ENCODE measurements around the gene DAZL.
A peak's percentile ranks its signal among the peaks of the same experiment; 100 is the strongest.

DAZL gene

DNA sequence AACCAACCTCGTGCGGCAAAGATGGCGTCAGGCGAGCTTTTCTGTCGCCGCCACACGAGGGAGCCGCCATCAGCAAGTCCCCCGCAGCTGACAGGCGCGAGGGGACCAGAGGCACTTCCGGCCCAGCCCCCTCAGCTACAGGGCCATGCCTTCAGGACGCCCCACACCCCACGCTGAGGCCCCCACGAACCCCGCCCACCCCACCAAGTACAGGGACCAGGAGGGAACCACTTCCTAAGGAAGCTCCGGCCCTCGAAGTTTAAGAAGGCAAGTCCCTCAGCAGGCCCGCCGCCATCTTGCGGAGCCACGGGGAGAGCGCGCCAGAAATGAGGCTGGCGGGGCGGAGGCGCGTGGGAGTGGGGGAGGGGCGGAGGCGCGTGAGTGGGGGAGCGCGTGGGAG, 790 bp downstream of the DAZL start:
- H3K27ac Mint-ChIP-seq: no peak overlapping the region

DNA sequence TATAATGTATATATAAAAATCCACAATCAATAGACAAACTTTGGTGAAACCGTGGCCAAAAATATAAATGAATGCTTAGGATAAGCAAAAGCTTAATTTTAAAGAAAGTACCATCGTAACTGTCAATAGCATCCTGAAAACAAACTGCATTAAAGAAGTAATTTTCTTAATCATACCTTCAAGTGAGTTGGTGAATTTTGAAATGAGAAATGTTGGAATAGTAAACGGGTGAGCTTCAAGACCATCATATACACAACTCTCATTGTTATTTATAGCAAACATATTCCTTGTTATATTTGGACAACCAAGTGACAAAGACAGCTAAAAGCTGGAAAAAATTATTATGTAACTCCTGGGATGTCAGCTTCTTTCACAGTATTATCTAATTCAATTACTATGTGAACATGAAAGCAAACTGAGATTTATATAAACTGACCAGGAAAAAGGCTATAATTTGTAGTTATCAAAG, 3.7 kb downstream of the DAZL start:
- H3K4me3 Mint-ChIP-seq: no peak overlapping the region
- no peaks in the 10 kb centered on the region for H3K36me3 Mint-ChIP-seq (ENCODE audit: low read depth)
- DNase-seq: no peak
- TF ChIP-seq, protein P1, sequence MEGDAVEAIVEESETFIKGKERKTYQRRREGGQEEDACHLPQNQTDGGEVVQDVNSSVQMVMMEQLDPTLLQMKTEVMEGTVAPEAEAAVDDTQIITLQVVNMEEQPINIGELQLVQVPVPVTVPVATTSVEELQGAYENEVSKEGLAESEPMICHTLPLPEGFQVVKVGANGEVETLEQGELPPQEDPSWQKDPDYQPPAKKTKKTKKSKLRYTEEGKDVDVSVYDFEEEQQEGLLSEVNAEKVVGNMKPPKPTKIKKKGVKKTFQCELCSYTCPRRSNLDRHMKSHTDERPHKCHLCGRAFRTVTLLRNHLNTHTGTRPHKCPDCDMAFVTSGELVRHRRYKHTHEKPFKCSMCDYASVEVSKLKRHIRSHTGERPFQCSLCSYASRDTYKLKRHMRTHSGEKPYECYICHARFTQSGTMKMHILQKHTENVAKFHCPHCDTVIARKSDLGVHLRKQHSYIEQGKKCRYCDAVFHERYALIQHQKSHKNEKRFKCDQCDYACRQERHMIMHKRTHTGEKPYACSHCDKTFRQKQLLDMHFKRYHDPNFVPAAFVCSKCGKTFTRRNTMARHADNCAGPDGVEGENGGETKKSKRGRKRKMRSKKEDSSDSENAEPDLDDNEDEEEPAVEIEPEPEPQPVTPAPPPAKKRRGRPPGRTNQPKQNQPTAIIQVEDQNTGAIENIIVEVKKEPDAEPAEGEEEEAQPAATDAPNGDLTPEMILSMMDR (IDR thresholded peaks at IDR 0.05): no peak
- peaks cover 9% of the 10 kb centered on the region for H3K9me3 Mint-ChIP-seq
- H3K27me3 Mint-ChIP-seq (ENCODE audit: low read depth, poor library complexity): peaks cover 5% of the 10 kb centered on the region
- H3K4me1 Mint-ChIP-seq: no peaks in the 10 kb centered on the region
- no peak overlapping the region for H3K27ac Mint-ChIP-seq

More for the DNA sequence above, 790 bp downstream of the DAZL start:
- Mint-ChIP-seq H3K9me3 (peaks cover 9% of the 10 kb centered on the region), H3K36me3 (ENCODE audit: low read depth) (no peaks in the 10 kb centered on the region), H3K4me1 (peaks cover 5% of the 10 kb centered on the region), H3K4me3 (no peak overlapping the region), H3K27me3 (ENCODE audit: low read depth, poor library complexity) (no peaks in the 10 kb centered on the region)
- no peak for DNase-seq
- TF ChIP-seq, protein P1 (IDR thresholded peaks at IDR 0.05): no peak

DNA sequence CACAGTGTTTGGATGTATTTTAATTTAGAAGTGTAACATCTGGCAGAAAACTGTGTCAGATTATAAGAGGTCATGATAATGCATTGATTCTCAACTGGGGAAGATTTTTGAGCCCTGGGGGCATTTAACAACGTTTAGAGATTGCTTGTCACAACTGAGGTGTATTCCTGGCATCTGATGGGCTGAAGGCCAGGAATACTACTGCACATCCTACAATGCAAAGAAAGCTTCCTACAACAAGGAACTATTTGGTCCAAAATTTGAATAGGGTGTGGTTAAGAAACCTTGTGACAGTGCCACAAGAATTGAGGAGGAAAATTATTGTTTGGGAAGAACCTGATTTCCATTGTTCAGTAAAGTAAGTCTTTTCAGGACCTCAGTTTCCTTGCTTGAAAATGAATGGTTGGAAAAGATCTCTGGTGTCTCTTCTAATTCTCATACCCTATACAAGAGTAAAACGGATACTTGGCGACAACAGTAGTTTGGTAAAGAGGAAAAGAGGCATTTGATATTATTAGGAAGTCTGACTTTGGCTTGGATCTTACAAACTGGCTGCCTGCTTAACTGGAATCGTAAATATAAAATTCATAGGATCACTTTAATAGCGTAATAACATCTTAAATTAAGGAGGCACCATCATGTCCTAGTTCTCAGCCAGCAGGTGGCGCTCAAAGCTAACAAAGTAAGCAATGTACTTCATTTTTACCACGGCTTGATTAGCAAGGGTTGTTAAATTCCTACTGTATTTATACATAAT, 4.3 kb downstream of the DAZL start:
- Mint-ChIP-seq H3K4me1 (no peaks in the 10 kb centered on the region), H3K27ac (no peak overlapping the region), H3K4me3 (no peak overlapping the region), H3K9me3 (peaks cover 9% of the 10 kb centered on the region), H3K27me3 (ENCODE audit: low read depth, poor library complexity) (peaks cover 5% of the 10 kb centered on the region), H3K36me3 (ENCODE audit: low read depth) (no peaks in the 10 kb centered on the region)
- TF ChIP-seq, protein P1 (IDR thresholded peaks at IDR 0.05): peak; percentile 88
- peak; percentile 83 for DNase-seq

DNA sequence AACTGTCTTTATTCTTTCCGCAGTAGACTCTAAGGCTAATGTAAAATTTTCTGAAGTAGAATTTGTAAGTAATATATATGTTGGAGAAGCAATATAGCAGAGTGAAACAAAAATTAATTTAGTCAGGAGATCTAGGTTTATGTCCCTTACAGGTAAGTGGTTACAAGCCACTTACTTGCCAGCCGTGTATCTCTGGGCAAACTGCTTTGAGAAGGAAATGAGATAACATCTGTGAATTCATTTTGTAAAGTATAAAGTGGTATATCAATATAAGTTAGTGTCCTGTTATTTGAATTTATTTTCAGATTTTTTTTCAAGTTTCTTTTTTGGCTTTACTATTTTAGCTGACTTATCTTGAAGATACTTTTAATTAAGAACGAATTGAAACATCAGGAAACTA, 5.5 kb downstream of the DAZL start:
- Mint-ChIP-seq H3K4me1 (no peaks in the 10 kb centered on the region), H3K36me3 (ENCODE audit: low read depth) (no peaks in the 10 kb centered on the region), H3K4me3 (no peak overlapping the region), H3K27me3 (ENCODE audit: low read depth, poor library complexity) (peaks cover 5% of the 10 kb centered on the region), H3K9me3 (peaks cover 3% of the 10 kb centered on the region), H3K27ac (no peak overlapping the region)
- DNase-seq: no peak
- TF ChIP-seq, protein P1 (IDR thresholded peaks at IDR 0.05): no peak

DNA sequence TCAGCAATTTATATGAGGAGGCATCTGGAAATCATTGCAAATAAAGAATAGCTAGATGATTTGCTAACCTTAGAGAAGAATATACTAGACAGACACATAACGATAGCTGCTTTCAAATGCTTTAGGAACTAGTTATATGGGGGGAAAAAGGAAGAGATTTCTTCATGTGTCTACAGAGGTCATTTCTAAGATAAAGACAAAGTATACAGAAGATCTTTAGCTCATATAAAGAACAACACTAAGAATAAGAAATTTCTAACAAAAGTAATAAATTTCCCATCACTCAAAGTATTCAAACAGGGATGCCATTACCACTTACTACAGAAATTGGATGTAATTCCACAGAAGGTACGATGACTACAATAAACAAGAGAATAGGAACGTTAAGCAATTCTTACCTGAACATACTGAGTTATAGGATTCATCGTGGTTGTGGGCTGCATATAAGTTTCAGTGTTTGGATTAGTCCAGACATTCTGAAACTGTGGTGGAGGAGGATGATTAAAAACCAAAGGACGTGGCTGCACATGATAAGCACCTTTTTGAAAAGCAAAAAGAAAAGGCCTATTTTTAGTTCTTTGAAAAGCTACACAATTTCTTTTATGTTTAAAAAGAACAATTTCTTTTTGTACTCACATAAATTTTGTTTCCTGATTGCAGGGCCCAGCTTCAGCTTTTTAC, 8.7 kb downstream of the DAZL start:
- TF ChIP-seq, protein P1 (IDR thresholded peaks at IDR 0.05): no peak
- DNase-seq: no peak
- H3K9me3 Mint-ChIP-seq: no peaks in the 10 kb centered on the region

More for the DNA sequence above, 8.7 kb downstream of the DAZL start:
- Mint-ChIP-seq H3K4me3 (no peak overlapping the region), H3K36me3 (ENCODE audit: low read depth) (no peaks in the 10 kb centered on the region), H3K27me3 (ENCODE audit: low read depth, poor library complexity) (peaks cover 5% of the 10 kb centered on the region), H3K27ac (no peak overlapping the region), H3K4me1 (no peaks in the 10 kb centered on the region)
